Breast epithelium (tissue), 4 donors: ENCODE data around the gene FOXL1. TPM values are rescaled to one million over a fixed set of nuclear protein-coding genes. Genes with fewer than 3 reads are reported as not detected.
A peak's percentile ranks its signal among the peaks of the same experiment; 100 is the strongest.

Experiments
- DNase-seq, 2 donors: peaks; one replicate each; pipeline ENCODE4 v3.0.0-alpha.2; 2019; ENCODE audit warnings: low spot score in 2 of 2
- H3K27ac ChIP-seq, 2 donors: fragments of 200-600 bp; sonication (generic) in 1 of 2; one replicate each; pipeline ENCODE4 v1.5.1; 2016 to 2019; ENCODE audit warnings: mild to moderate bottlenecking in 1 of 2
- H3K27me3 ChIP-seq, 2 donors: fragments of 200-600 bp; sonication (generic) in 1 of 2; one replicate each; pipeline versions ENCODE4 v1.5.1 to v1.6.0; 2017 to 2019; ENCODE audit warnings: control low read depth in 1 of 2, mild to moderate bottlenecking in 1 of 2
- H3K36me3 ChIP-seq: fragments of 200-600 bp; one replicate; pipeline ENCODE4 v1.5.1; 2019
- H3K4me1 ChIP-seq, 2 donors: fragments of 200-600 bp; sonication (generic); one replicate each; pipeline ENCODE4 v1.5.1; 2016 to 2019; ENCODE audit warnings: control low read depth in 1 of 2
- H3K4me3 ChIP-seq, 3 donors: fragments of 200-600 bp; sonication (generic); 1 replicate in 2 of 3; 2 replicates in 1 of 3; pipeline ENCODE4 v1.5.1; 2016 to 2019; ENCODE audit warnings: mild to moderate bottlenecking in 3 of 3, moderate library complexity in 2 of 3
- H3K9me3 ChIP-seq, 2 donors: fragments of 200-600 bp; sonication (generic) in 1 of 2; one replicate each; pipeline ENCODE4 v1.5.1; 2016 to 2019; ENCODE audit warnings: control low read depth in 1 of 2
- CTCF ChIP-seq, 3 donors: fragments of 450-650 bp; IDR thresholded peaks; one replicate each; pipeline ENCODE4 v1.5.1; 2016 to 2017; ENCODE audit warnings: antibody characterized with exemption in 3 of 3, mild to moderate bottlenecking in 3 of 3, moderate library complexity in 3 of 3
- POLR2A ChIP-seq: fragments of 450-650 bp; IDR thresholded peaks from one replicate; pipeline ENCODE4 v1.6.1; 2016; ENCODE audit warnings: antibody characterized with exemption, mild to moderate bottlenecking, moderate library complexity
- POLR2AphosphoS5 ChIP-seq, 3 donors: sonication (generic); formaldehyde crosslinking; IDR thresholded peaks; one replicate each; pipeline ENCODE4 v1.6.1; 2017; ENCODE audit warnings: antibody characterized with exemption in 3 of 3
- intact Hi-C: fragments of 100-400 bp; cut with DNase I; formaldehyde crosslinking; loops from one replicate; pipeline ENCODE4 v1.15.1; 2023; ENCODE audit warnings: low total_unique reads
- total RNA-seq, 3 donors: library from RNA; depleted of rRNA; stranded (reverse); fragments of >200 nt; gene quantifications; one replicate each; pipeline ENCODE4 v1.1.0, GENCODE V29; 2016

Gene FOXL1
- total RNA-seq, 3 donors from 2014 or later, result 0.16 to 1.5 (median 0.98) TPM

GRCh38 chr16:86604436-86605193, 26.3 kb downstream of the FOXL1 start:
- no peak for DNase-seq
- intact Hi-C loops, result no loop called here
- TF ChIP-seq POLR2A (no peak), POLR2AphosphoS5 (IDR thresholded peaks at IDR 0.05) (no peak), CTCF (IDR thresholded peaks at IDR 0.05) (no peak)
- no peaks in the 10 kb centered on the region for H3K4me1 ChIP-seq
- H3K27ac ChIP-seq, result no peak overlapping the region
- H3K9me3 ChIP-seq, result no peaks in the 10 kb centered on the region
- H3K36me3 ChIP-seq, result no peaks in the 10 kb centered on the region
- peaks cover 0 to 15% of the 10 kb centered on the region in 2 donors for H3K27me3 ChIP-seq
- peak overlapping the region in 2 of 3 donors; percentile 20 to 44 for H3K4me3 ChIP-seq

- H3K36me3 ChIP-seq, result no peaks in the 10 kb centered on the region
- H3K9me3 ChIP-seq, result no peaks in the 10 kb centered on the region
- no peak overlapping the region for H3K27ac ChIP-seq
- TF ChIP-seq POLR2A, result no peak
- TF ChIP-seq POLR2AphosphoS5 (IDR thresholded peaks at IDR 0.05), result no peak
- TF ChIP-seq CTCF (IDR thresholded peaks at IDR 0.05), result no peak
- no peaks in the 10 kb centered on the region for H3K4me1 ChIP-seq
- no peak overlapping the region for H3K4me3 ChIP-seq
- intact Hi-C loops, result no loop called here
- H3K27me3 ChIP-seq, result peaks cover 0 to 22% of the 10 kb centered on the region in 2 donors
- DNase-seq, result no peak
These were observed 27.6 kb downstream of the FOXL1 start for GRCh38 chr16:86605950-86606349.

- no peak for DNase-seq
- H3K36me3 ChIP-seq, result no peaks in the 10 kb centered on the region
- TF ChIP-seq POLR2A, result no peak
- no peaks in the 10 kb centered on the region for H3K9me3 ChIP-seq
- no peak overlapping the region for H3K4me3 ChIP-seq
- no peak overlapping the region for H3K27ac ChIP-seq
- no peaks in the 10 kb centered on the region for H3K4me1 ChIP-seq
- intact Hi-C loops, result no loop called here
- H3K27me3 ChIP-seq, result peaks cover 0 to 27% of the 10 kb centered on the region in 2 donors
These were observed 30.0 kb downstream of the FOXL1 start for GRCh38 chr16:86608301-86608747.

- Histone ChIP-seq H3K36me3 (no peaks in the 10 kb centered on the region), H3K4me1 (no peaks in the 10 kb centered on the region), H3K9me3 (no peaks in the 10 kb centered on the region), H3K27ac (no peak overlapping the region), H3K4me3 (no peak overlapping the region), H3K27me3 (peaks cover 0 to 27% of the 10 kb centered on the region in 2 donors)
- no peak for DNase-seq
- TF ChIP-seq POLR2AphosphoS5 (IDR thresholded peaks at IDR 0.05) (no peak), CTCF (IDR thresholded peaks at IDR 0.05) (no peak), POLR2A (no peak)
- intact Hi-C loops, result no loop called here
These were observed 30.8 kb downstream of the FOXL1 start for GRCh38 chr16:86609115-86609514.

- H3K9me3 ChIP-seq, result no peaks in the 10 kb centered on the region
- H3K27me3 ChIP-seq, result peaks cover 0 to 24% of the 10 kb centered on the region in 2 donors
- H3K36me3 ChIP-seq, result no peaks in the 10 kb centered on the region
- no peak overlapping the region for H3K4me3 ChIP-seq
- no peak for DNase-seq
- intact Hi-C loops, result no loop called here
- no peak for TF ChIP-seq CTCF (IDR thresholded peaks at IDR 0.05)
- TF ChIP-seq POLR2AphosphoS5 (IDR thresholded peaks at IDR 0.05), result no peak
- TF ChIP-seq POLR2A, result no peak
- no peak overlapping the region for H3K27ac ChIP-seq
- no peaks in the 10 kb centered on the region for H3K4me1 ChIP-seq
These were observed 31.3 kb downstream of the FOXL1 start for GRCh38 chr16:86609661-86610060.
